HCT116 (cell line): ENCODE results near the gene VSNL1. TPM values are rescaled to one million over a fixed set of nuclear protein-coding genes. Genes with fewer than 3 reads are reported as not detected.

Experiments used
- ATAC-seq: fragments of 200-7000 bp; cut with Tn5 transposase; 2 replicates; pipeline ENCODE4 v1.9.1; 2020; ENCODE audit warnings: mild to moderate bottlenecking, moderate library complexity
- BruUV-seq: library from RNA; stranded (reverse); fragments of 400-500 nt; replicated peaks from 2 replicates; lab custom pipeline; 2021; lab: Mats Ljungman, UMichigan
- CTCF ChIA-PET: fragments of 300-600 bp; sonication (Branson Sonifier 250); formaldehyde crosslinking; loops from one replicate; lab custom pipeline; 2021; ENCODE audit warnings: antibody characterized with exemption; lab: Charles Lee
- POLR2A ChIA-PET: fragments of 300-600, 350-600 bp; sonication (Branson Sonifier 250); formaldehyde crosslinking; loops from one replicate; lab custom pipeline; 2021; ENCODE audit warnings: antibody characterized with exemption; lab: Charles Lee
- RAD21 ChIA-PET, 2 experiments: fragments of 300-600 bp; sonication (Branson Sonifier 250); formaldehyde crosslinking; loops; one replicate each; lab custom pipeline; 2023; ENCODE audit warnings: low total read pairs in 2 of 2; ENCODE audit not compliant: uncharacterized antibody in 2 of 2, unreplicated experiment in 2 of 2, low non-redundant PET in 1 of 2; lab: Charles Lee
- DNase-seq: peaks from one replicate; pipeline ENCODE4 v3.0.0-alpha.2; 2010; ENCODE audit warnings: low read depth, low spot score
- H2AFZ ChIP-seq: fragments of 200-600 bp; shearing (Covaris generic), sonication (generic); 2 replicates; pipeline ENCODE4 v1.6.1; 2017; ENCODE audit warnings: low read depth, mixed run types, mixed read lengths, antibody characterized with exemption, low read length; ENCODE audit not compliant: poor library complexity, severe bottlenecking
- H3K27ac ChIP-seq: 2 replicates; pipeline ENCODE4 v1.5.1; 2012; ENCODE audit warnings: low read depth, low read length
- H3K27me3 ChIP-seq: fragments of 200-600 bp; sonication (generic); 2 replicates; pipeline ENCODE4 v1.6.1; 2016; ENCODE audit warnings: mixed run types, low read length, mixed read lengths; ENCODE audit not compliant: insufficient read depth
- H3K36me3 ChIP-seq, 2 experiments: fragments of 200-500 bp in 1 of 2; fragments of 200-600 bp in 1 of 2; sonication (Bioruptor generic) in 1 of 2; sonication (generic) in 1 of 2; 2 replicates each; pipeline versions ENCODE4 v1.5.1 to v1.6.1; 2014 to 2016; ENCODE audit warnings: low read length in 2 of 2, inconsistent platforms in 1 of 2, mixed read lengths in 1 of 2, mixed run types in 1 of 2; ENCODE audit not compliant: insufficient read depth in 2 of 2, control insufficient read depth in 1 of 2
- H3K4me1 ChIP-seq, 2 experiments: fragments of 200-600 bp in 1 of 2; sonication (generic) in 1 of 2; 2 replicates each; pipeline versions ENCODE4 v1.5.1 to v1.6.1; 2012 to 2017; ENCODE audit warnings: low read length in 2 of 2, inconsistent platforms in 1 of 2, mild to moderate bottlenecking in 1 of 2, mixed read lengths in 1 of 2, mixed run types in 1 of 2, moderate library complexity in 1 of 2; ENCODE audit not compliant: insufficient read depth in 2 of 2, control insufficient read depth in 1 of 2
- H3K4me2 ChIP-seq: fragments of 200-600 bp; sonication (generic); 2 replicates; pipeline ENCODE4 v1.6.1; 2017; ENCODE audit warnings: mixed run types, low read length, mixed read lengths
- H3K4me3 ChIP-seq, 2 experiments: fragments of 200-600 bp in 1 of 2; sonication (generic) in 1 of 2; replicated peaks in 1 of 2; 2 replicates each; pipeline ENCODE4 v1.5.1; 2011 to 2016; ENCODE audit warnings: low read length in 2 of 2, control low read depth in 1 of 2, low read depth in 1 of 2, mild to moderate bottlenecking in 1 of 2, mixed read lengths in 1 of 2, mixed run types in 1 of 2
- H3K79me2 ChIP-seq: fragments of 200-600 bp; sonication (generic); 2 replicates; pipeline ENCODE4 v1.6.1; 2017; ENCODE audit warnings: mild to moderate bottlenecking, mixed run types, low read length, moderate library complexity, mixed read lengths; ENCODE audit not compliant: insufficient read depth
- H3K9ac ChIP-seq: fragments of 200-600 bp; sonication (generic); 2 replicates; pipeline ENCODE4 v1.6.1; 2016; ENCODE audit warnings: low read length, mixed read lengths
- H3K9me2 ChIP-seq: fragments of 200-600 bp; sonication (generic), shearing (Covaris generic); 2 replicates; pipeline ENCODE4 v1.6.1; 2017; ENCODE audit warnings: mixed run types, mild to moderate bottlenecking, moderate library complexity; ENCODE audit not compliant: insufficient read depth
- H3K9me3 ChIP-seq, 2 experiments: fragments of 200-500 bp in 1 of 2; fragments of 200-600 bp in 1 of 2; sonication (Bioruptor generic) in 1 of 2; sonication (generic) in 1 of 2; 2 replicates each; pipeline ENCODE4 v1.6.1; 2014 to 2017; ENCODE audit warnings: low read length in 2 of 2, mixed read lengths in 2 of 2, inconsistent platforms in 1 of 2, low read depth in 1 of 2, mild to moderate bottlenecking in 1 of 2, mixed run types in 1 of 2, moderate library complexity in 1 of 2; ENCODE audit not compliant: control insufficient read depth in 1 of 2, insufficient read depth in 1 of 2
- H4K20me1 ChIP-seq: fragments of 200-600 bp; sonication (generic), shearing (Covaris generic); 2 replicates; pipeline ENCODE4 v1.6.1; 2017; ENCODE audit warnings: mixed run types, mild to moderate bottlenecking, moderate library complexity; ENCODE audit not compliant: insufficient read depth
- FOSL1 ChIP-seq: IDR thresholded peaks from 2 replicates; pipeline ENCODE4 v1.6.1; 2012; ENCODE audit warnings: low read depth
- JUND ChIP-seq: IDR thresholded peaks from 2 replicates; pipeline ENCODE4 v1.6.1; 2012
- MAX ChIP-seq: IDR thresholded peaks from 2 replicates; pipeline ENCODE4 v1.6.1; 2012
- POLR2AphosphoS5 ChIP-seq: IDR thresholded peaks from 2 replicates; pipeline ENCODE4 v1.6.1; 2011; ENCODE audit warnings: mild to moderate bottlenecking, low read depth, low read length, moderate library complexity
- SP1 ChIP-seq: IDR thresholded peaks from 2 replicates; pipeline ENCODE4 v1.6.1; 2012; ENCODE audit warnings: low read depth
- SRF ChIP-seq: IDR thresholded peaks from 2 replicates; pipeline ENCODE4 v1.6.1; 2012; ENCODE audit warnings: low read depth
- TCF7L2 ChIP-seq: IDR thresholded peaks from 2 replicates; pipeline ENCODE4 v1.7.0; 2011; ENCODE audit warnings: borderline replicate concordance, inconsistent platforms; ENCODE audit not compliant: insufficient read depth, insufficient read length; ENCODE audit errors: extremely low read depth
- YY1 ChIP-seq: IDR thresholded peaks from 2 replicates; pipeline ENCODE4 v1.6.1; 2011; ENCODE audit warnings: low read length, low read depth, moderate library complexity, mild to moderate bottlenecking; ENCODE audit not compliant: insufficient replicate concordance; ENCODE audit errors: extremely low read depth
- ZNF274 ChIP-seq: fragments of 200-500 bp; sonication (Bioruptor generic); IDR thresholded peaks from 2 replicates; pipeline ENCODE4 v1.6.1; 2014; ENCODE audit warnings: mild to moderate bottlenecking, low read depth, low read length, inconsistent platforms
- intact Hi-C: fragments of 100-400 bp; cut with micrococcal nuclease; formaldehyde crosslinking; loops from 2 replicates; pipeline ENCODE4 v1.10.0; 2022
- total RNA-seq: library from RNA; stranded (reverse); gene quantifications from one replicate; pipeline ENCODE4 v1.2.1, GENCODE V29; 2021; ENCODE audit not compliant: unreplicated experiment
- TF ChIP-seq, protein P1 (sequence below): IDR thresholded peaks from 2 replicates; pipeline ENCODE4 v1.6.1; 2011; ENCODE audit warnings: mild to moderate bottlenecking, low read length, moderate library complexity; ENCODE audit not compliant: insufficient replicate concordance; ENCODE audit errors: extremely low read depth

VSNL1 gene
- total RNA-seq, 1 experiment from 2014 or later, result 4.6 TPM

- DNase-seq, result peak; percentile 85
- ChIA-PET CTCF (interaction anchor here (1.3 to 1.5 kb wide), 2 partner anchors 66 to 91 kb away, joined by 4 read pairs; no protein-coding TSS in a partner anchor), POLR2A (no interaction called here), RAD21 (interaction anchor here in 1 of 2 experiments (1.0 to 1.5 kb wide), 2 partner anchors 39 to 91 kb away, joined by 3 to 6 read pairs; partner anchors contain the start of gene VSNL1)
- H3K36me3 ChIP-seq, result no peaks in the 10 kb centered on the region
- peak; percentile 74 for ATAC-seq
- peak overlapping the region; percentile 73 for H3K4me2 ChIP-seq
- no peaks in the 10 kb centered on the region for H3K79me2 ChIP-seq
- H3K27ac ChIP-seq, result peak overlapping the region; percentile 53
- peak overlapping the region; percentile 17 for H2AFZ ChIP-seq
- peak overlapping the region; percentile 41 for H3K9ac ChIP-seq
- no TSS peak for BruUV-seq
- H3K9me3 ChIP-seq, result no peaks in the 10 kb centered on the region
- TF ChIP-seq MAX (peak; percentile 35; the same call in 1 of the 2 replicates), ZNF274 (no peak), YY1 (no peak), SRF (0 out of 2 replicates have a peak, but pooled peaks have one; percentile 33), TCF7L2 (peak; percentile 48), SP1 (peak; percentile 82), POLR2AphosphoS5 (peak; percentile 17; the same call in 1 of the 2 replicates), JUND (peak; percentile 63; the same call in 1 of the 2 replicates), FOSL1 (peak; percentile 38)
- TF ChIP-seq, protein P1, sequence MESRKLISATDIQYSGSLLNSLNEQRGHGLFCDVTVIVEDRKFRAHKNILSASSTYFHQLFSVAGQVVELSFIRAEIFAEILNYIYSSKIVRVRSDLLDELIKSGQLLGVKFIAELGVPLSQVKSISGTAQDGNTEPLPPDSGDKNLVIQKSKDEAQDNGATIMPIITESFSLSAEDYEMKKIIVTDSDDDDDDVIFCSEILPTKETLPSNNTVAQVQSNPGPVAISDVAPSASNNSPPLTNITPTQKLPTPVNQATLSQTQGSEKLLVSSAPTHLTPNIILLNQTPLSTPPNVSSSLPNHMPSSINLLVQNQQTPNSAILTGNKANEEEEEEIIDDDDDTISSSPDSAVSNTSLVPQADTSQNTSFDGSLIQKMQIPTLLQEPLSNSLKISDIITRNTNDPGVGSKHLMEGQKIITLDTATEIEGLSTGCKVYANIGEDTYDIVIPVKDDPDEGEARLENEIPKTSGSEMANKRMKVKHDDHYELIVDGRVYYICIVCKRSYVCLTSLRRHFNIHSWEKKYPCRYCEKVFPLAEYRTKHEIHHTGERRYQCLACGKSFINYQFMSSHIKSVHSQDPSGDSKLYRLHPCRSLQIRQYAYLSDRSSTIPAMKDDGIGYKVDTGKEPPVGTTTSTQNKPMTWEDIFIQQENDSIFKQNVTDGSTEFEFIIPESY, result no peak
- H3K4me1 ChIP-seq, result peaks cover 19 to 45% of the 10 kb centered on the region in 2 experiments
- H4K20me1 ChIP-seq, result no peaks in the 10 kb centered on the region
- H3K9me2 ChIP-seq, result 0 out of 2 replicates have a peak, but pooled peaks cover 2% of the 10 kb centered on the region
- H3K4me3 ChIP-seq, result peak overlapping the region; percentile 1 to 45; a peak in 3 of 4 replicates
- intact Hi-C loops, result no loop called here
- no peaks in the 10 kb centered on the region for H3K27me3 ChIP-seq
These were observed 39.3 kb downstream of the VSNL1 start for GRCh38 chr2:17579605-17580318.
